OCI-LY3 (cell line): ENCODE results near the gene PRKAG3.

Source experiments
- H2AFZ ChIP-seq: fragments of 200-600, 300-600 bp; shearing (Covaris generic); 2 replicates; pipeline ENCODE4 v1.6.0; 2014; ENCODE audit warnings: antibody characterized with exemption, low read depth, low read length
- H3K27ac ChIP-seq: fragments of 200-600, 300-600 bp; sonication (generic); 2 replicates; pipeline ENCODE4 v1.5.1; 2014; ENCODE audit warnings: mild to moderate bottlenecking, low read length, moderate library complexity, mixed read lengths
- H3K27me3 ChIP-seq: fragments of 200-600, 300-600 bp; sonication (generic); 2 replicates; pipeline ENCODE4 v1.6.1; 2014; ENCODE audit warnings: low read depth, low read length, mixed read lengths
- H3K36me3 ChIP-seq: fragments of 200-600, 300-600 bp; sonication (generic); replicated peaks from 2 replicates; pipeline ENCODE3; 2014; ENCODE audit warnings: low read depth, low read length, mixed read lengths
- H3K4me1 ChIP-seq: fragments of 300-600, 200-600 bp; sonication (generic); 2 replicates; pipeline ENCODE4 v1.6.1; 2014; ENCODE audit warnings: low read length, mixed read lengths
- H3K4me2 ChIP-seq: fragments of 200-600, 300-600 bp; sonication (generic); 2 replicates; pipeline ENCODE4 v1.6.1; 2014; ENCODE audit warnings: low read length, mixed read lengths
- H3K4me3 ChIP-seq: fragments of 300-600, 200-600 bp; sonication (generic); 2 replicates; pipeline ENCODE4 v1.5.1; 2014; ENCODE audit warnings: antibody characterized with exemption, mild to moderate bottlenecking, low read length, moderate library complexity
- H3K79me2 ChIP-seq: fragments of 300-600, 200-600 bp; shearing (Covaris generic); 2 replicates; pipeline ENCODE4 v1.6.1; 2014; ENCODE audit warnings: mild to moderate bottlenecking, low read length, mixed read lengths
- H3K9ac ChIP-seq: fragments of 300-600, 200-600 bp; shearing (Covaris generic); 2 replicates; pipeline ENCODE4 v1.6.0; 2014; ENCODE audit warnings: mild to moderate bottlenecking, low read length, moderate library complexity
- H3K9me3 ChIP-seq: fragments of 200-600, 300-600 bp; shearing (Covaris generic); 2 replicates; pipeline ENCODE4 v1.6.1; 2014; ENCODE audit warnings: low read length, mixed read lengths; ENCODE audit not compliant: insufficient read depth
- H4K20me1 ChIP-seq: fragments of 200-600, 300-600 bp; sonication (generic); 2 replicates; pipeline ENCODE4 v1.6.1; 2016; ENCODE audit warnings: low read length, mixed read lengths; ENCODE audit not compliant: insufficient read depth
- EZH2phosphoT487 ChIP-seq: fragments of 200-600 bp; shearing (Covaris generic); IDR thresholded peaks from 2 replicates; pipeline ENCODE4 v1.6.1; 2018; ENCODE audit warnings: antibody characterized with exemption, mixed run types, low read depth
- TF ChIP-seq, protein P1 (sequence below): fragments of 200-600, 300-600 bp; sonication (generic); IDR thresholded peaks from 2 replicates; pipeline ENCODE4 v1.5.1; 2014; ENCODE audit warnings: antibody characterized with exemption, low read length, low read depth

The PRKAG3 gene

DNA sequence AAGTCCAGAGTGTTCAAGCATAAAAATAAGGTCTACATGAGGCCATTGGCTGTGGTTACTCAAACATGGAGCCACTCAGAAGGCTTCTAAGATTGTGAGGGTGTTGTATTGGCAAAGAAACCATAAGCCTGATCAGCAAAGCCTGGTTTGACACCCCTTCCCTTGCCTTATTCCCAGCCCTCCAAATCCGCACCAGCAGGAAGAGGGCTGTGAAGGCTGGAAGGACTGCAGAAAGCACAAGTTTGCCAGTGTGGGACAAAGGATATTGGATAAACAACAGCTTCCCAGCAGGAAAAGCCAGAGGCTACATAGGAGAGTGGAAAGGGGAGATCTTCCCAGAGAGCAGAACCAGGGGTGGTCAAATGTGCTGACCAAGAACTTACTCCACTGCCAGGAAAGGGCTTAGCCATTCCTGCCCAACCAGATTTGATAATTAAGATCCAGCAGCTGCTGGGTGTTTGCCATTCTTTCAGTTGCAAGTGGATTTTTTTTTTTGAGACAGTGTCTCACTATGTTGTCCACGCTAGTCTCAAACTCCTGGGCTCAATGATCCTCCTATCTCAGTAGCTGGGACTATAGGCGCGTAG is 1.5 kb upstream of the PRKAG3 start:
- H2AFZ ChIP-seq: no peak overlapping the region
- H3K4me2 ChIP-seq: no peak overlapping the region
- H3K9ac ChIP-seq: no peak overlapping the region
- H3K27me3 ChIP-seq: peaks cover 16% of the 10 kb centered on the region; the same call in 1 of the 2 replicates
- TF ChIP-seq EZH2phosphoT487: no peak
- TF ChIP-seq, protein P1, sequence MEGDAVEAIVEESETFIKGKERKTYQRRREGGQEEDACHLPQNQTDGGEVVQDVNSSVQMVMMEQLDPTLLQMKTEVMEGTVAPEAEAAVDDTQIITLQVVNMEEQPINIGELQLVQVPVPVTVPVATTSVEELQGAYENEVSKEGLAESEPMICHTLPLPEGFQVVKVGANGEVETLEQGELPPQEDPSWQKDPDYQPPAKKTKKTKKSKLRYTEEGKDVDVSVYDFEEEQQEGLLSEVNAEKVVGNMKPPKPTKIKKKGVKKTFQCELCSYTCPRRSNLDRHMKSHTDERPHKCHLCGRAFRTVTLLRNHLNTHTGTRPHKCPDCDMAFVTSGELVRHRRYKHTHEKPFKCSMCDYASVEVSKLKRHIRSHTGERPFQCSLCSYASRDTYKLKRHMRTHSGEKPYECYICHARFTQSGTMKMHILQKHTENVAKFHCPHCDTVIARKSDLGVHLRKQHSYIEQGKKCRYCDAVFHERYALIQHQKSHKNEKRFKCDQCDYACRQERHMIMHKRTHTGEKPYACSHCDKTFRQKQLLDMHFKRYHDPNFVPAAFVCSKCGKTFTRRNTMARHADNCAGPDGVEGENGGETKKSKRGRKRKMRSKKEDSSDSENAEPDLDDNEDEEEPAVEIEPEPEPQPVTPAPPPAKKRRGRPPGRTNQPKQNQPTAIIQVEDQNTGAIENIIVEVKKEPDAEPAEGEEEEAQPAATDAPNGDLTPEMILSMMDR: no peak
- H3K4me1 ChIP-seq: peaks cover 6% of the 10 kb centered on the region; the same call in 1 of the 2 replicates
- no peak overlapping the region for H3K4me3 ChIP-seq
- H3K27ac ChIP-seq: no peak overlapping the region
- no peaks in the 10 kb centered on the region for H3K79me2 ChIP-seq
- no peaks in the 10 kb centered on the region for H4K20me1 ChIP-seq
- H3K9me3 ChIP-seq: no peaks in the 10 kb centered on the region
- H3K36me3 ChIP-seq: no peaks in the 10 kb centered on the region

- Histone ChIP-seq H3K27ac (no peak overlapping the region), H2AFZ (no peak overlapping the region), H3K27me3 (peaks cover 13% of the 10 kb centered on the region; the same call in 1 of the 2 replicates), H3K9ac (no peak overlapping the region), H3K79me2 (no peaks in the 10 kb centered on the region), H3K4me3 (no peak overlapping the region), H4K20me1 (no peaks in the 10 kb centered on the region), H3K4me2 (no peak overlapping the region), H3K36me3 (no peaks in the 10 kb centered on the region), H3K4me1 (peaks cover 6% of the 10 kb centered on the region; the same call in 1 of the 2 replicates), H3K9me3 (no peaks in the 10 kb centered on the region)
- TF ChIP-seq, protein P1: no peak
- TF ChIP-seq EZH2phosphoT487: no peak
Observed at GRCh38 chr2:218832520-218832919, 917 bp upstream of the PRKAG3 start.

DNA sequence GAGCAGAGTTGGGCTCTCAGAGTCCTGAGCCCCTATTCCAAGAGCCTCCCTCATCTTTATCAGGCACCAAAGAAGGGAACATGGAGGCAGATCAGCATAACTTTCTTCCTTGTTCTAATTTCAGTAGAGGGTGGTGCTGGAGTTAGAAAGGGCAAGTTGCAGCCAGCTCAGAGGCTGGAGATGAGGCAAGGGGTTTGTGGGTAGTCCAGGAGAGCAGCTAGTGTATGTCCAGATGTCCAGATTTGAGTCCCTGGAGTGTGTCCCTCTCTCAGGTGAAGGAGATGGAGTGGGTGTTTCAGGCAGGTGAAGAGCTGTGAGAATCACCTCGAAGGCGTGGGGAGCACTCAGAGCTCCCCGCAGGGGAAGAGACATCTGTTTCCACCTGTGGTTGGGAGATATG is 478 bp upstream of the PRKAG3 start:
- no peak overlapping the region for H3K4me3 ChIP-seq
- H3K36me3 ChIP-seq: no peaks in the 10 kb centered on the region
- H3K9me3 ChIP-seq: no peaks in the 10 kb centered on the region
- H3K27ac ChIP-seq: no peak overlapping the region
- no peaks in the 10 kb centered on the region for H4K20me1 ChIP-seq
- no peak overlapping the region for H3K9ac ChIP-seq
- H3K4me1 ChIP-seq: peaks cover 6% of the 10 kb centered on the region; the same call in 1 of the 2 replicates
- TF ChIP-seq, protein P1: no peak
- no peak for TF ChIP-seq EZH2phosphoT487
- H2AFZ ChIP-seq: no peak overlapping the region
- H3K79me2 ChIP-seq: no peaks in the 10 kb centered on the region
- no peak overlapping the region for H3K4me2 ChIP-seq
- peaks cover 9% of the 10 kb centered on the region; the same call in 1 of the 2 replicates for H3K27me3 ChIP-seq

- no peak overlapping the region for H3K4me3 ChIP-seq
- H3K9me3 ChIP-seq: no peaks in the 10 kb centered on the region
Observed at GRCh38 chr2:218830526-218831306, 887 bp downstream of the PRKAG3 start.

More at GRCh38 chr2:218830526-218831306, 887 bp downstream of the PRKAG3 start:
- Histone ChIP-seq H3K79me2 (no peaks in the 10 kb centered on the region), H3K36me3 (no peaks in the 10 kb centered on the region), H3K4me1 (peaks cover 9% of the 10 kb centered on the region; the same call in 1 of the 2 replicates), H3K4me2 (no peak overlapping the region), H3K9ac (no peak overlapping the region), H2AFZ (no peak overlapping the region), H4K20me1 (no peaks in the 10 kb centered on the region), H3K27ac (no peak overlapping the region), H3K27me3 (peaks cover 9% of the 10 kb centered on the region; the same call in 1 of the 2 replicates)
- TF ChIP-seq, protein P1: no peak
- no peak for TF ChIP-seq EZH2phosphoT487
